HAP-1 (cell line): Measurements from ENCODE around the gene C2orf68.
A peak's percentile ranks its signal among the peaks of the same experiment; 100 is the strongest.
"Not testable (repeated sequence)": the region's sequence is repeated elsewhere in the genome, so short reads cannot be mapped to it uniquely, and the experiment has no call there.

Experiments used
- DNase-seq, 2 experiments: peaks; one replicate each; pipeline ENCODE4 v3.0.0-alpha.2; 2016 to 2020; ENCODE audit warnings: low spot score in 2 of 2
- H3K27me3 ChIP-seq: fragments of 250-450 bp; sonication (Bioruptor Pico); 2 replicates; pipeline ENCODE4 v1.5.1; 2020; ENCODE audit warnings: low read depth, mild to moderate bottlenecking, moderate library complexity
- H3K36me3 ChIP-seq: fragments of 250-450 bp; sonication (Bioruptor Pico); replicated peaks from 2 replicates; pipeline ENCODE4 v1.5.1; 2020; ENCODE audit warnings: mild to moderate bottlenecking
- H3K4me1 ChIP-seq: fragments of 250-450 bp; sonication (Bioruptor Pico); 2 replicates; pipeline ENCODE4 v1.5.1; 2020; ENCODE audit warnings: mild to moderate bottlenecking
- H3K4me3 ChIP-seq: fragments of 250-450 bp; sonication (Bioruptor Pico); 2 replicates; pipeline ENCODE4 v1.5.1; 2020; ENCODE audit warnings: mild to moderate bottlenecking, moderate library complexity
- H3K9me3 ChIP-seq: fragments of 250-450 bp; sonication (Bioruptor Pico); 2 replicates; pipeline ENCODE4 v1.5.1; 2020; ENCODE audit warnings: mild to moderate bottlenecking, moderate library complexity
- in situ Hi-C: fragments of 300-500 bp; cut with MboI; formaldehyde crosslinking; loops from 3 replicates; pipeline ENCODE4 v1.14.3; 2020; ENCODE audit warnings: low sequenced_read_pairs, inconsistent platforms, mixed read lengths

The C2orf68 gene

GRCh38 chr2:85611705-85612587 lies at the start of gene C2orf68:
TSS of gene C2orf68 (minus strand) at chr2:85612066. CDS start at chr2:85611984, 82 bp downstream.
- in situ Hi-C loops: loop anchor here (10.0 kb wide), 1 partner anchor 177 kb away; no protein-coding TSS in a partner anchor
- H3K9me3 ChIP-seq: no peaks in the 10 kb centered on the region; the same call in 1 of the 2 replicates
- peak within 1 kb of the TSS; percentile 86 for H3K4me3 ChIP-seq
- peak; percentile 84 to 95 for DNase-seq
- peaks cover 11% of the 10 kb centered on the region for H3K4me1 ChIP-seq
- no peaks in the 10 kb centered on the region for H3K27me3 ChIP-seq
- H3K36me3 ChIP-seq: peaks cover 27% of the 10 kb centered on the region

- Histone ChIP-seq H3K4me3 (no peak overlapping the region), H3K27me3 (no peaks in the 10 kb centered on the region), H3K9me3 (no peaks in the 10 kb centered on the region), H3K36me3 (peaks cover 5% of the 10 kb centered on the region), H3K4me1 (no peaks in the 10 kb centered on the region)
- DNase-seq: no peak
- in situ Hi-C loops: no loop called here
Measured at GRCh38 chr2:85661139-85661858, 49.4 kb upstream of the C2orf68 start.

- H3K36me3 ChIP-seq: peaks cover 5% of the 10 kb centered on the region
- in situ Hi-C loops: no loop called here
- H3K4me1 ChIP-seq: no peaks in the 10 kb centered on the region
- DNase-seq: no peak
- no peaks in the 10 kb centered on the region for H3K27me3 ChIP-seq
- H3K9me3 ChIP-seq: no peaks in the 10 kb centered on the region
- H3K4me3 ChIP-seq: no peak overlapping the region
Measured at GRCh38 chr2:85660725-85661124, 48.9 kb upstream of the C2orf68 start.

- H3K9me3 ChIP-seq, H3K36me3 ChIP-seq, in situ Hi-C loops, H3K27me3 ChIP-seq, H3K4me3 ChIP-seq, H3K4me1 ChIP-seq, DNase-seq: not testable (repeated sequence)
Measured at GRCh38 chr2:85660301-85660700, 48.4 kb upstream of the C2orf68 start.

DNA sequence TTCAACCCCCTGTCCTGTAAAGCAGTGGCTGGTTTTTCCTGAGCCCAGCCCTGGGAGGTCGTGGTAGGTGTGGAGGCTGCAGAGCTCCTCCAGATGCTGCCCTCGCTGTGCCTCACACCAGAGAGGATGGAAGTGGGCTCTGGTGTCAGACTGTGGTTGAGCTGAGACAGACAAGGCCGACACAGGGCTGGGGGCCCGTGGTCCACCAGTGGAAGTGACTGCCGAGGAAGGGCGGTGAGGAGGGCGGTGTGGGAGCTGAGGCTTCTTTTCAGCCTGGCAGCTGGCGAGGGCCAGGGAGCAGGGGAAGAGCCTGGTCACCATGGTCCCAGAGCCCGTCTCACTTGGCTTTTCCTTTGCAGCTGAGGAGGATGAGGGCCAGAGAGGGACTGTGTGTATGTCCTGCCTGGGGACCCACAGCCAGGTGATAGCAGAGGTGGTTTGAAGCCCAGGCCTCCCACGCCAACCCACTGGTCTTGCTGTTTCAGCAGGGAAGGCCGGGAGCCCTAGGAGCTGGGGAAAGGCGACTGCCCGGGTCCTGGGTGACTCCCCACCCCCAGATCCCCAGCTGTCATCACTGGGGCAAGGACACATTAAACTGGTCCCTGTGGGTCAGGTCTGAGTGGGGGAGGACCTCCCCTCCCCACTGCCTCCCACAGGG lies 47.6 kb upstream of the C2orf68 start:
- Histone ChIP-seq H3K4me3 (no peak overlapping the region), H3K4me1 (no peaks in the 10 kb centered on the region), H3K36me3 (peaks cover 5% of the 10 kb centered on the region), H3K27me3 (no peaks in the 10 kb centered on the region), H3K9me3 (no peaks in the 10 kb centered on the region)
- in situ Hi-C loops: no loop called here
- no peak for DNase-seq

- H3K4me3 ChIP-seq, DNase-seq, H3K27me3 ChIP-seq, H3K9me3 ChIP-seq, H3K4me1 ChIP-seq, in situ Hi-C loops: not testable (repeated sequence)
- peaks cover 12% of the 10 kb centered on the region for H3K36me3 ChIP-seq
Measured at GRCh38 chr2:85657399-85657798, 45.5 kb upstream of the C2orf68 start.

- in situ Hi-C loops: no loop called here
- peaks cover 20% of the 10 kb centered on the region for H3K36me3 ChIP-seq
Measured at GRCh38 chr2:85656468-85656867, 44.6 kb upstream of the C2orf68 start.

DNA sequence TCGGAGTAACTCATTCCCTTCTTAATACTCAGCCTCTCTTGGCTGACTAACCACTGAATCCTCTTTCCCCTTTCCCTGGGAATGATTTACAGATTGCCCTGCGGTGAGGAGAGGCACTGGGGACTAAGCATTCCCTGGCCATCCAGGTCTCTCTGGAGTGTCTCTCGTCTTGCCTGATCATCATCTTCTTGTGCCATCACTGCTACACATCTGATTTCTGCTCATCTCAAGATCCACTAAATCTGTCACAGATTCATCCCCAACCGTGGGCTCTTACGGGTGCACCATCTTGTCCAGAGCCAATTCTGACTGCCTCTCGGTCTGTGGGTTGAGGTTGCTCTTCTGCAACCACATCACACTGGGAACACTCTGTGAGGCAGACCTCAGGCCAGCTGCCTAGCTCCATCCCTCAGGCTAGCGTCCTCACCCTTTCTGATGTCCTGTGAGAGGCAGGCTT lies 44.1 kb upstream of the C2orf68 start:
- peaks cover 2% of the 10 kb centered on the region; the same call in 1 of the 2 replicates for H3K4me1 ChIP-seq
- DNase-seq: no peak
- no peaks in the 10 kb centered on the region for H3K9me3 ChIP-seq
- no peaks in the 10 kb centered on the region for H3K27me3 ChIP-seq
- in situ Hi-C loops: no loop called here
- no peak overlapping the region for H3K4me3 ChIP-seq
- peaks cover 24% of the 10 kb centered on the region for H3K36me3 ChIP-seq

More at GRCh38 chr2:85656468-85656867, 44.6 kb upstream of the C2orf68 start:
- no peaks in the 10 kb centered on the region for H3K27me3 ChIP-seq
- peaks cover 2% of the 10 kb centered on the region; the same call in 1 of the 2 replicates for H3K4me1 ChIP-seq
- H3K9me3 ChIP-seq: no peaks in the 10 kb centered on the region
- no peak for DNase-seq
- H3K4me3 ChIP-seq: no peak overlapping the region

- peaks cover 42% of the 10 kb centered on the region for H3K36me3 ChIP-seq
- in situ Hi-C loops: no loop called here
- H3K4me3 ChIP-seq: no peak overlapping the region
- H3K4me1 ChIP-seq: peaks cover 2% of the 10 kb centered on the region; the same call in 1 of the 2 replicates
- DNase-seq: no peak
- no peaks in the 10 kb centered on the region for H3K27me3 ChIP-seq
- no peaks in the 10 kb centered on the region for H3K9me3 ChIP-seq
Measured at GRCh38 chr2:85653996-85654395, 42.1 kb upstream of the C2orf68 start.

GRCh38 chr2:85652056-85652455 lies 40.2 kb upstream of the C2orf68 start:
- H3K4me1 ChIP-seq: peaks cover 2% of the 10 kb centered on the region; the same call in 1 of the 2 replicates
- in situ Hi-C loops: no loop called here

DNA sequence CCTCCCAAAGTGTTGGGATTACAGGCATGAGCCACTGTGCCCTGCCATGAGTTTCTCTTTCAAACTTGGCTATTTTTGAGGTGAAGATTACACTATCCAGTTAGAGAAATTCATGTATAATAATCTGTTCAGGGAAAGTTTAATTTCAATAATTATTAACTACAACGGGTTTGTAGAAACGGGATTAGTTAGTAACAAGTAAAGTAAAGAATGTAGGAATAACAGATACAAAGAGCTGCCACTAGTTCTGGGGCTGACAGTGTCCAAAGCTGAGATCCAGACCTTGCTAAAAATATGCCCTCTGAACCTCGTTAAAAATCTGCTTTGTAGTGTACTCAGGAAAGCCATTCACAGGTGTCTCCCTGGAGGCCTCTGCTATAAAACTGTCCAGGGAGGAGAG lies 39.2 kb upstream of the C2orf68 start:
- no peak for DNase-seq
- in situ Hi-C loops: no loop called here
- Histone ChIP-seq H3K36me3 (peaks cover 64% of the 10 kb centered on the region), H3K9me3 (no peaks in the 10 kb centered on the region), H3K4me3 (no peak overlapping the region), H3K4me1 (peaks cover 2% of the 10 kb centered on the region; the same call in 1 of the 2 replicates), H3K27me3 (no peaks in the 10 kb centered on the region)

More at GRCh38 chr2:85652056-85652455, 40.2 kb upstream of the C2orf68 start:
- no peak overlapping the region for H3K4me3 ChIP-seq
- H3K9me3 ChIP-seq: no peaks in the 10 kb centered on the region
- DNase-seq: no peak
- peaks cover 60% of the 10 kb centered on the region for H3K36me3 ChIP-seq
- no peaks in the 10 kb centered on the region for H3K27me3 ChIP-seq

- no peaks in the 10 kb centered on the region for H3K27me3 ChIP-seq
- H3K4me1 ChIP-seq: peaks cover 2% of the 10 kb centered on the region; the same call in 1 of the 2 replicates
- no peak for DNase-seq
- no peaks in the 10 kb centered on the region for H3K9me3 ChIP-seq
- H3K36me3 ChIP-seq: peaks cover 71% of the 10 kb centered on the region
- H3K4me3 ChIP-seq: no peak overlapping the region
- in situ Hi-C loops: no loop called here
Measured at GRCh38 chr2:85650456-85650855, 38.6 kb upstream of the C2orf68 start.
